ENCODE measurements around the gene MACROH2A1.

DNA sequence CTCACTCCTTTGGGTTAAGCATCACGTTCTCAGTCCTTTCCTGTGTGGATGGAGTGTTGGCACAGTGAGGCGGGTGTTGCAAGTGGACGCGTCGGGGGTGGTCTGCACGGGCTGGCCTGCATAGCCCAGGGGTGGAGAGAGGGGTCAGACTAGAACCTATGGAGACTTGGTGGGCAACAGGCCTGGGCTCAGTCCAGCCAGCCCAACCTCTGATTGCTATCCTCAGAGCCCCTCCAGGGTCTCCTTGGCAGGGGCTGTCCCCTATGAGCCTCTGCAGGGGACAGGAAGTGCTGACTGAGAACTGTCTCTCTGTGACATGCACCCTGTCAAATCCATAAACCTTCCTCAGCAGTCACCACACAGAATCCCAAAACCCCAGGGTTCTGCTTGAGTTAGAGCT lies 45.9 kb upstream of the MACROH2A1 start:
- TF ChIP-seq YY1 (IDR thresholded peaks at IDR 0.05; ENCODE audit: insufficient read depth, insufficient read length) (no peak), ZNF274 (IDR thresholded peaks at IDR 0.05; ENCODE audit: low read depth, low read length) (no peak), SUZ12 (IDR thresholded peaks at IDR 0.05; ENCODE audit: extremely low read depth, insufficient read depth, insufficient read length) (no peak)
